ENCODE results near the gene MICOS13.

- TF ChIP-seq CTCF (IDR thresholded peaks at IDR 0.05): no peak
- TF ChIP-seq EP300 (IDR thresholded peaks at IDR 0.05): no peak
- no peak for TF ChIP-seq POLR2AphosphoS5 (IDR thresholded peaks at IDR 0.05)
- TF ChIP-seq POLR2A (IDR thresholded peaks at IDR 0.05): no peak
Observed at GRCh38 chr19:5637971-5638370, 42.3 kb downstream of the MICOS13 start.

All from suprapubic skin (tissue), 4 donors.